ENCODE results near the gene BLACAT1.

DNA sequence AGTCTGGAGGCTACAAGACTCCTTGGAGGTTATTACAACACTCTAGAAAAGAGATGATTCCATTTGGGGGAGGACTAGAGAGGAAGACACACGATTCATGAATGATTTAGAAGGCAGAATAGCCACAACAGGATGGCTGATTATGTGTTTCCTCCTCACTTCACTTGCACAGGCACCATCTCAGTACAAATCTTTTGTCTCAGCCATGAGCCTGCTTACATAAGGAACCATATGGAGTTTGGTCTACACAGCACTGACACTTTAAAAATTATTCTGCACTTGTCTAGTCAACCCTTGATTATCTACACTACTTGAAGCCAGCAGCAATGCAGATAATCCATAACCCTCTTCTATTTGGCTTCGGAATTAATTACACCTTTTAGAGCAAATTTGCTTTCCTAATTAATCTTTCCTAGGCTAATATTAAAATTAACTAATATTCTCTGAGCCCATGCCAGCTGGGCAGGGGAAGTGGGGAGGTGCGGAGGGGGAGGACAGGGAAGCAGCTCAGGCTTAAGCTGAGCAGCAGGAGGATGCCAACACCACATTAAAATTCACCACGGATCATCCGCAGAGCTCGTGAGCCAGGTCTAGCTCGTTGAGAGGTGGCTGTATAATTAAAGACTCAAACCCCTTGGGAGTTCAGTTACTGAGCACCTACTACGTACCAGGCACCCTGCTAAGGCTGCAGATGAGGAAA, 30.8 kb downstream of the BLACAT1 start:
- TF ChIP-seq, protein P1, sequence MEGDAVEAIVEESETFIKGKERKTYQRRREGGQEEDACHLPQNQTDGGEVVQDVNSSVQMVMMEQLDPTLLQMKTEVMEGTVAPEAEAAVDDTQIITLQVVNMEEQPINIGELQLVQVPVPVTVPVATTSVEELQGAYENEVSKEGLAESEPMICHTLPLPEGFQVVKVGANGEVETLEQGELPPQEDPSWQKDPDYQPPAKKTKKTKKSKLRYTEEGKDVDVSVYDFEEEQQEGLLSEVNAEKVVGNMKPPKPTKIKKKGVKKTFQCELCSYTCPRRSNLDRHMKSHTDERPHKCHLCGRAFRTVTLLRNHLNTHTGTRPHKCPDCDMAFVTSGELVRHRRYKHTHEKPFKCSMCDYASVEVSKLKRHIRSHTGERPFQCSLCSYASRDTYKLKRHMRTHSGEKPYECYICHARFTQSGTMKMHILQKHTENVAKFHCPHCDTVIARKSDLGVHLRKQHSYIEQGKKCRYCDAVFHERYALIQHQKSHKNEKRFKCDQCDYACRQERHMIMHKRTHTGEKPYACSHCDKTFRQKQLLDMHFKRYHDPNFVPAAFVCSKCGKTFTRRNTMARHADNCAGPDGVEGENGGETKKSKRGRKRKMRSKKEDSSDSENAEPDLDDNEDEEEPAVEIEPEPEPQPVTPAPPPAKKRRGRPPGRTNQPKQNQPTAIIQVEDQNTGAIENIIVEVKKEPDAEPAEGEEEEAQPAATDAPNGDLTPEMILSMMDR (IDR thresholded peaks at IDR 0.05; ENCODE audit: borderline replicate concordance, extremely low read depth, low read length, poor library complexity, severe bottlenecking), result no peak
- no peak for TF ChIP-seq EZH2 (IDR thresholded peaks at IDR 0.05; ENCODE audit: borderline replicate concordance, low read depth, low read length, severe bottlenecking)
